CD4-positive, alpha-beta T cell treated with Interleukin-6 for 4 hours (primary cell): ENCODE data around the gene DAZ3.
"Not testable (repeated sequence)": the region's sequence is repeated elsewhere in the genome, so short reads cannot be mapped to it uniquely, and the experiment has no call there.

Experiments
- DNase-seq: peaks from one replicate; pipeline ENCODE4 v3.0.0-alpha.2; 2020; ENCODE audit warnings: mixed read lengths

The DAZ3 gene, protein sequence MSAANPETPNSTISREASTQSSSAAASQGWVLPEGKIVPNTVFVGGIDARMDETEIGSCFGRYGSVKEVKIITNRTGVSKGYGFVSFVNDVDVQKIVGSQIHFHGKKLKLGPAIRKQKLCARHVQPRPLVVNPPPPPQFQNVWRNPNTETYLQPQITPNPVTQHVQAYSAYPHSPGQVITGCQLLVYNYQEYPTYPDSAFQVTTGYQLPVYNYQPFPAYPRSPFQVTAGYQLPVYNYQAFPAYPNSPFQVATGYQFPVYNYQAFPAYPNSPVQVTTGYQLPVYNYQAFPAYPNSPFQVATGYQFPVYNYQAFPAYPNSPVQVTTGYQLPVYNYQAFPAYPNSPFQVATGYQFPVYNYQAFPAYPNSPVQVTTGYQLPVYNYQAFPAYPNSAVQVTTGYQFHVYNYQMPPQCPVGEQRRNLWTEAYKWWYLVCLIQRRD

DNA sequence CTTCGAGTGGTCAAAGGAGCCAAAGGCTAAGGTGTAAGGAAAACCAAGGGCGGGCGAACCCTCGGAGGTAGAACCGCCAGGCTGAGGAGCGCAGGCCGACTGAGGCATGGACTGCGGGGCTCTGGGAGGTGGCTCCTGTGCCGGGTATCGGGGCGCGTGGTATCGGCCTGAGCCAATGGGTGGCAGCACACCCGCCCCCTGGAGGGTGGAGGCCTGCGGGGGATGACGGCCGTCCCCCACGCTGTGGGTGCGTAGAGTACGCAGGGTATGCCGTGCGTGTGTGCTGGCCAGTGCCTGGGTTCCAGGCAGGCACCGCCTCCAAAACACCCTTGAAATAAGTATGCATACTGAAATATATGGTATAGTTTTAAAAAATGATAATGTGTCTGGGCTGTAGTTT is at the start of gene DAZ3:
DAZ3 (minus strand) TSS at position 101 of the 400 bp plus-strand sequence. CDS start 208 bp downstream, outside the sequence.
- not testable (repeated sequence) for DNase-seq

DNA sequence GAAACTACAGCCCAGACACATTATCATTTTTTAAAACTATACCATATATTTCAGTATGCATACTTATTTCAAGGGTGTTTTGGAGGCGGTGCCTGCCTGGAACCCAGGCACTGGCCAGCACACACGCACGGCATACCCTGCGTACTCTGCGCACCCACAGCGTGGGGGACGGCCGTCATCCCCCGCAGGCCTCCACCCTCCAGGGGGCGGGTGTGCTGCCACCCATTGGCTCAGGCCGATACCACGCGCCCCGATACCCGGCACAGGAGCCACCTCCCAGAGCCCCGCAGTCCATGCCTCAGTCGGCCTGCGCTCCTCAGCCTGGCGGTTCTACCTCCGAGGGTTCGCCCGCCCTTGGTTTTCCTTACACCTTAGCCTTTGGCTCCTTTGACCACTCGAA is 20.4 kb upstream of the DAZ3 start, which contains the start of gene DAZ4:
DAZ4 (plus strand) TSS at position 301 of the 400 bp plus-strand sequence. CDS start 208 bp downstream, outside the sequence.
- DNase-seq: not testable (repeated sequence)

DNA sequence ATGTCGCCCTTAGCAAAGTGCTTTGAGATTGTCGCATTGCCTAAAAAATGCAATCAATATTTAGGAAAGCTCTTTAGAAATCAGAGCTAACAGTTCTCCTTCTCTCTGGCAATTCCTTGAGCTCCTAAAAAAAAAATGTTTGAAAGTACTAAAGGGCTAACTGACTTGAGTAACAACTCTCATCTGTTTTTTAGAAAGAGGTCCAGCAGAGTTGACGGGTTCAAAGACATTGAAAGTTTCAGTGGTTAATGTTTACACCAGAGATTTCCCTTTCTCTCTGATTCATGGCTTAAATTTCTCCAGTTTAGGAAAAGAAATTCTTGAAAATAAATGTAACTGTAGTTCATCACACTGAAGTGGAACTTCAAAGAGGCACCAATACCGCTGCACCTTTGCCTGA is 11.9 kb upstream of the DAZ3 start:
- not testable (repeated sequence) for DNase-seq

DNA sequence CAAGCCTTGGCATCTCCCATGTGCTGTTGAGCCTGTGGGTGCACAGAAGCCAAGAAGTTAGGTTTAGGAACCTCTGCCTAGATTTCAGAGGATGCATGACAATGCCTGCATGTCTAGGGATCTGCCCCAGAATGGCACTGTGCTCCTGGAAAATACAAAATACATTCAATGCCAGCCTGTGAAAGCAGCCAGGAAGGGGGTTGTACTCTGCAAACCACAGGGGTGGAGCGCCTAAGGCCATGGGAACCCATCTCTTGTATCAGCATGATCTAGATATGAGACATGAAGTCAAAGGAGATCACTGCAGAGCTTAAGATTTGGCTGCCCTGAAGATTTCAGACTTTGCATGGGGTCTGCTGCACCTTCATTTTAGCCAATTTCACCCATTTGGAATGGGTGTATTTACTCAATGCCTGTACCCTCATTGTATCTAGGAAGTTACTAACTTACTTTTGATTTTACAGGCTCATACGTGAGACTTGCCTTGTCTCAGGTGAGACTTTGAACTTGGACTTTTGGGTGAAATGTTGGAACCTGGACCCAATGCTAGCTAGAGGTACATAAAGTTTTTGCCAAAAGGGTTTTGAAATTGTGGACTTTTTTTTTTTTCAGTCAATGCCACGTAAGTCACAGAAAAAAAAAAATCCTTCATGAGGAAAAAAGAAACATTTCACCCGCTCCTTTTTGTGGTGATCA is 11.1 kb upstream of the DAZ3 start:
- DNase-seq: not testable (repeated sequence)

DNA sequence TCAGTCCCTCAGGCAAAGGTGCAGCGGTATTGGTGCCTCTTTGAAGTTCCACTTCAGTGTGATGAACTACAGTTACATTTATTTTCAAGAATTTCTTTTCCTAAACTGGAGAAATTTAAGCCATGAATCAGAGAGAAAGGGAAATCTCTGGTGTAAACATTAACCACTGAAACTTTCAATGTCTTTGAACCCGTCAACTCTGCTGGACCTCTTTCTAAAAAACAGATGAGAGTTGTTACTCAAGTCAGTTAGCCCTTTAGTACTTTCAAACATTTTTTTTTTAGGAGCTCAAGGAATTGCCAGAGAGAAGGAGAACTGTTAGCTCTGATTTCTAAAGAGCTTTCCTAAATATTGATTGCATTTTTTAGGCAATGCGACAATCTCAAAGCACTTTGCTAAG is 8.6 kb upstream of the DAZ3 start:
- DNase-seq: not testable (repeated sequence)
